Type B pancreatic cell (in vitro differentiated cells): Measurements from ENCODE around the gene KAT5. TPM values are rescaled to one million over a fixed set of nuclear protein-coding genes. Genes with fewer than 3 reads are reported as not detected.

Experiments
- DNase-seq: peaks from one replicate; pipeline ENCODE4 v3.0.0; 2021; ENCODE audit warnings: mixed read lengths; ENCODE audit not compliant: unreplicated experiment; ENCODE audit errors: extremely low spot score
- H3K27ac Mint-ChIP-seq: 2 replicates; pipeline ENCODE4 v1.8.0; 2021; ENCODE audit warnings: mild to moderate bottlenecking, mixed read lengths
- H3K27me3 Mint-ChIP-seq: 2 replicates; pipeline ENCODE4 v1.8.0; 2021; ENCODE audit warnings: mixed read lengths
- H3K36me3 Mint-ChIP-seq: 2 replicates; pipeline ENCODE4 v1.8.0; 2021; ENCODE audit warnings: mixed read lengths
- H3K4me1 Mint-ChIP-seq: one replicate; pipeline ENCODE4 v1.8.0; 2021; ENCODE audit warnings: mixed read lengths; ENCODE audit not compliant: unreplicated experiment
- H3K4me3 Mint-ChIP-seq: 2 replicates; pipeline ENCODE4 v1.8.0; 2021; ENCODE audit warnings: mild to moderate bottlenecking, mixed read lengths
- H3K9me3 Mint-ChIP-seq: 2 replicates; pipeline ENCODE4 v1.8.0; 2021; ENCODE audit warnings: mixed read lengths
- CTCF ChIP-seq: fragments of 200-600 bp; sonication (generic); conservative IDR thresholded peaks from 2 replicates; pipeline ENCODE4 v1.5.0; 2021; ENCODE audit warnings: antibody characterized with exemption, mild to moderate bottlenecking
- total RNA-seq: library from RNA; stranded (reverse); gene quantifications from 2 replicates; pipeline ENCODE4 v1.2.1, GENCODE V29; 2021; ENCODE audit warnings: low replicate concordance

The KAT5 gene
- total RNA-seq, 1 donor from 2014 or later = 61.7 TPM

GRCh38 chr11:65736810-65737209 is 24.8 kb downstream of the KAT5 start:
- H3K4me1 Mint-ChIP-seq = no peaks in the 10 kb centered on the region
- no peak for TF ChIP-seq CTCF
- no peaks in the 10 kb centered on the region for H3K36me3 Mint-ChIP-seq
- no peak overlapping the region for H3K27ac Mint-ChIP-seq
- H3K9me3 Mint-ChIP-seq = peaks cover 9% of the 10 kb centered on the region
- no peak overlapping the region for H3K4me3 Mint-ChIP-seq
- no peak for DNase-seq
- H3K27me3 Mint-ChIP-seq = peaks cover 51% of the 10 kb centered on the region

GRCh38 chr11:65739022-65739421 is 27.0 kb downstream of the KAT5 start:
- Mint-ChIP-seq H3K27me3 (peaks cover 51% of the 10 kb centered on the region), H3K4me1 (no peaks in the 10 kb centered on the region), H3K4me3 (no peak overlapping the region), H3K36me3 (no peaks in the 10 kb centered on the region), H3K9me3 (peaks cover 9% of the 10 kb centered on the region), H3K27ac (no peak overlapping the region)
- no peak for DNase-seq
- no peak for TF ChIP-seq CTCF

- Mint-ChIP-seq H3K4me3 (no peak overlapping the region), H3K36me3 (no peaks in the 10 kb centered on the region), H3K27ac (no peak overlapping the region), H3K9me3 (peaks cover 9% of the 10 kb centered on the region), H3K27me3 (peaks cover 51% of the 10 kb centered on the region), H3K4me1 (no peaks in the 10 kb centered on the region)
- no peak for DNase-seq
- TF ChIP-seq CTCF = no peak
These were observed 29.1 kb downstream of the KAT5 start for GRCh38 chr11:65741185-65741584.

GRCh38 chr11:65742353-65742752 is 30.3 kb downstream of the KAT5 start:
- peaks cover 48% of the 10 kb centered on the region for H3K27me3 Mint-ChIP-seq
- no peak overlapping the region for H3K4me3 Mint-ChIP-seq
- H3K9me3 Mint-ChIP-seq = no peaks in the 10 kb centered on the region
- TF ChIP-seq CTCF = no peak
- H3K36me3 Mint-ChIP-seq = no peaks in the 10 kb centered on the region
- no peak overlapping the region for H3K27ac Mint-ChIP-seq
- no peak for DNase-seq
- no peaks in the 10 kb centered on the region for H3K4me1 Mint-ChIP-seq

GRCh38 chr11:65743681-65744025 is 31.6 kb downstream of the KAT5 start:
- Mint-ChIP-seq H3K9me3 (no peaks in the 10 kb centered on the region), H3K36me3 (no peaks in the 10 kb centered on the region), H3K27ac (no peak overlapping the region), H3K4me3 (no peak overlapping the region), H3K27me3 (peaks cover 48% of the 10 kb centered on the region), H3K4me1 (no peaks in the 10 kb centered on the region)
- TF ChIP-seq CTCF = no peak
- DNase-seq = no peak

GRCh38 chr11:65744026-65744698 is 32.1 kb downstream of the KAT5 start:
- peak; percentile 51 for TF ChIP-seq CTCF
- no peak overlapping the region for H3K4me3 Mint-ChIP-seq
- H3K9me3 Mint-ChIP-seq = no peaks in the 10 kb centered on the region
- H3K36me3 Mint-ChIP-seq = no peaks in the 10 kb centered on the region
- DNase-seq = no peak
- H3K27ac Mint-ChIP-seq = no peak overlapping the region
- H3K27me3 Mint-ChIP-seq = peaks cover 53% of the 10 kb centered on the region
- H3K4me1 Mint-ChIP-seq = no peaks in the 10 kb centered on the region
